Measurements from ENCODE around the gene RNF213.

RNF213 gene

DNA sequence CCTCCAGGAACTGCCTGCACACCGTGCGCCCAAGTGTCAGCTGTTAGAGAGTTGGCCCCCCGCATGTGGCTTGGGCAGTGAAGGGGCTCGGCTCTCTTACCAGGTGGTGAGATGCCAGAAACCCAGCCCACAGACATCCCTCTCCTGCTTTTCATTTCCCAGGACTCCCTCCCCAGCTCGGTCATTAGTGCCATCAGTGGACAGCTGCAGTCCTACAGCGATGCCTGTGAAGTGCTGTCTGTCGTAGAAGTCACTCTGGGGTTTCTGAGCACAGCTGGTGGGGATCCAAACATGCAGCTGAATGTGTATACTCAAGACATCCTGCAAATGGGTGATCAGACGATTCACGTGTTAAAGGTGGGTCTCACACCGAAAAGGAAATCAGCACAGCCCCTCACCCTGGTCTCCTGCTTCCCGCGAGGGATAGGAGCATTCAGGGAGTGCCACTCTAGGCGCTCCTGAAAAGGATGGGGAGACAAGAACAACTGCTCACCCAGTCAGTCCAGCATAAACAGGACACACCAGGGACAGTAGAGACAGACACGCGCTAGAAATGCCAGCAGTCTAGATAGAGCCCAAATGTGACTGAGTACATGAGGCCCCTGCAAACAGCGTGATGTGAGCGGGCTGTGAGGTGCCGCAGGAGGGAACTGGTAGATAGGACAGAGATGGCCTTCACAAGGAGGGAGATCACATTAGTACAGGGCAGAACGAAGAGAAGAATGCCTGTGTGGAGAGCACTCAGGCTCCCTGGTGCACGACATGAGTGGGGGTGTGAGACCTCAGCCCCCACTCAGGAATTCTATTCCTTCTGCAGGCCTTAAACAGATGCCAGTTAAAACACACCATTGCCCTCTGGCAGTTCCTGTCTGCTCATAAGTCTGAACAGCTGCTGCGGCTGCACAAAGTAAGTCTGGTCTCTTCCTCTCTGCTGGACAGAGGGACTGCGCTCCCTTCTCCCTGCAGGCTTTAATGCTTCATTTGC, 128.7 kb downstream of the RNF213 start:
- ChIA-PET CTCF (no interaction called here), POLR2A (no interaction called here)
- TF ChIP-seq ZFP37 (tag by site-specific recombination; IDR thresholded peaks at IDR 0.05) (no peak), ZNF175 (tag by site-specific recombination; IDR thresholded peaks at IDR 0.05) (no peak), RBAK (tag by site-specific recombination; IDR thresholded peaks at IDR 0.05) (no peak), YY2 (tag by site-specific recombination; IDR thresholded peaks at IDR 0.05) (no peak), ZFP69B (tag by site-specific recombination; IDR thresholded peaks at IDR 0.05) (no peak), ZNF302 (tag by site-specific recombination; IDR thresholded peaks at IDR 0.05; ENCODE audit: low read depth) (no peak), ZNF501 (tag by site-specific recombination; IDR thresholded peaks at IDR 0.05) (no peak)
- TF ChIP-seq, protein P1, sequence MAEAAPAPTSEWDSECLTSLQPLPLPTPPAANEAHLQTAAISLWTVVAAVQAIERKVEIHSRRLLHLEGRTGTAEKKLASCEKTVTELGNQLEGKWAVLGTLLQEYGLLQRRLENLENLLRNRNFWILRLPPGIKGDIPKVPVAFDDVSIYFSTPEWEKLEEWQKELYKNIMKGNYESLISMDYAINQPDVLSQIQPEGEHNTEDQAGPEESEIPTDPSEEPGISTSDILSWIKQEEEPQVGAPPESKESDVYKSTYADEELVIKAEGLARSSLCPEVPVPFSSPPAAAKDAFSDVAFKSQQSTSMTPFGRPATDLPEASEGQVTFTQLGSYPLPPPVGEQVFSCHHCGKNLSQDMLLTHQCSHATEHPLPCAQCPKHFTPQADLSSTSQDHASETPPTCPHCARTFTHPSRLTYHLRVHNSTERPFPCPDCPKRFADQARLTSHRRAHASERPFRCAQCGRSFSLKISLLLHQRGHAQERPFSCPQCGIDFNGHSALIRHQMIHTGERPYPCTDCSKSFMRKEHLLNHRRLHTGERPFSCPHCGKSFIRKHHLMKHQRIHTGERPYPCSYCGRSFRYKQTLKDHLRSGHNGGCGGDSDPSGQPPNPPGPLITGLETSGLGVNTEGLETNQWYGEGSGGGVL (tag by site-specific recombination; IDR thresholded peaks at IDR 0.05) = no peak
- TF ChIP-seq, protein P2, sequence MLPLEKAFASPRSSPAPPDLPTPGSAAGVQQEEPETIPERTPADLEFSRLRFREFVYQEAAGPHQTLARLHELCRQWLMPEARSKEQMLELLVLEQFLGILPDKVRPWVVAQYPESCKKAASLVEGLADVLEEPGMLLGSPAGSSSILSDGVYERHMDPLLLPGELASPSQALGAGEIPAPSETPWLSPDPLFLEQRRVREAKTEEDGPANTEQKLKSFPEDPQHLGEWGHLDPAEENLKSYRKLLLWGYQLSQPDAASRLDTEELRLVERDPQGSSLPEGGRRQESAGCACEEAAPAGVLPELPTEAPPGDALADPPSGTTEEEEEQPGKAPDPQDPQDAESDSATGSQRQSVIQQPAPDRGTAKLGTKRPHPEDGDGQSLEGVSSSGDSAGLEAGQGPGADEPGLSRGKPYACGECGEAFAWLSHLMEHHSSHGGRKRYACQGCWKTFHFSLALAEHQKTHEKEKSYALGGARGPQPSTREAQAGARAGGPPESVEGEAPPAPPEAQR (tag by site-specific recombination; IDR thresholded peaks at IDR 0.05) = no peak
- H3K4me1 ChIP-seq (ENCODE audit: control insufficient read depth, insufficient read depth, low read length) = no peaks in the 10 kb centered on the region
- H3K27ac ChIP-seq (ENCODE audit: extremely low read depth, low read depth, low read length) = no peak overlapping the region
- H3K4me3 ChIP-seq (ENCODE audit: low read depth, low read length) = no peak overlapping the region
- H3K36me3 ChIP-seq (ENCODE audit: control insufficient read depth in 2 of 2, insufficient read depth in 1 of 2, low read length in 2 of 2) = peaks cover 32 to 93% of the 10 kb centered on the region in 2 experiments
- H3K9me3 ChIP-seq (ENCODE audit: control insufficient read depth, insufficient read depth, low read depth, low read length) = no peaks in the 10 kb centered on the region

DNA sequence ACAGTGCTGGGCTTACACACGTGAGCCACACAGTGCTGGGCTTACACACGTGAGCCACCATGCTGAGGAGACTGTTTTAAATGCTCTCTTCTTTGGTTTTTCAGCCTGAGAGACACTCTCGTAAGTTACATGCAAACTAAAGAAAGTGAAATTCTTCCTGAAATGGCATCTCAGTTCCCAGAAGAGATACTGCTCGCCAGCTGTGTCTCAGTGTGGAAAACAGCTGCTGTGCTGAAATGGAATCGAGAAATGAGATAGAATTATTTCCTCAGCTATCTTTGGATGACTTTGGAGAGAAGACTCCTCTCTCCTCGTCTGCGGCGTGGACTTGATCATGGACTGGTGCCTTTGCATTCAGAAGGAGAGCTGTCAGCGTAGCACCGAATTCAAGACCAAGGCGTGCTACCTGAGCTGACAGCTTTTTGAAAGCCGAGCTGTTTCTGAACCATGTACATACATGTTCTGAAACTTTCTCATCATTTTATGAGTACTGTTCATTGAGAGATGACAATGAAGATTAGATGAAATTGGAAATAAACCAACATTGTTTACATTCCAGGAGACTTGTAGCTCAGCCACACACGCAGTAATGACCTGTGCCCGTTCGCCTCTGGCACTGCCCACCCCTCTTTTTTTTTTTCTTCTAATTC, 132.7 kb downstream of the RNF213 start:
- POLR2A ChIA-PET = interaction anchor here (1.0 kb wide), 1 partner anchor 41 kb away, joined by 3 read pairs; no protein-coding TSS in a partner anchor
- H3K27ac ChIP-seq (ENCODE audit: extremely low read depth, low read depth, low read length) = no peak overlapping the region
- TF ChIP-seq HOXD13 (CRISPR knock-in tag; IDR thresholded peaks at IDR 0.05; ENCODE audit: borderline replicate concordance) (no peak), ZNF16 (tag by site-specific recombination; IDR thresholded peaks at IDR 0.05; ENCODE audit: low read depth) (no peak), ZNF341 (tag by site-specific recombination; IDR thresholded peaks at IDR 0.05; ENCODE audit: low read depth) (no peak), ZNF629 (tag by site-specific recombination; IDR thresholded peaks at IDR 0.05) (no peak), ZBTB20 (tag by site-specific recombination; IDR thresholded peaks at IDR 0.05) (no peak), MEIS1 (CRISPR knock-in tag; IDR thresholded peaks at IDR 0.05; ENCODE audit: borderline replicate concordance) (no peak), ZNF416 (tag by site-specific recombination; IDR thresholded peaks at IDR 0.05) (no peak), KLF8 (tag by site-specific recombination; IDR thresholded peaks at IDR 0.05) (no peak), SP3 (tag by site-specific recombination; IDR thresholded peaks at IDR 0.05) (no peak), TSHZ1 (tag by site-specific recombination; IDR thresholded peaks at IDR 0.05; ENCODE audit: borderline replicate concordance) (no peak), FEZF1 (tag by site-specific recombination; IDR thresholded peaks at IDR 0.05) (no peak), TRIM28 (IDR thresholded peaks at IDR 0.05; ENCODE audit: borderline replicate concordance, low read length) (no peak), ZNF560 (tag by site-specific recombination; IDR thresholded peaks at IDR 0.05; ENCODE audit: borderline replicate concordance) (no peak), GLIS2 (tag by site-specific recombination; IDR thresholded peaks at IDR 0.05) (no peak)
- TF ChIP-seq, protein P1 (tag by site-specific recombination; IDR thresholded peaks at IDR 0.05) = no peak

More for the DNA sequence above, 132.7 kb downstream of the RNF213 start:
- Histone ChIP-seq H3K4me1 (ENCODE audit: control insufficient read depth, insufficient read depth, low read length) (no peaks in the 10 kb centered on the region), H3K36me3 (ENCODE audit: control insufficient read depth in 2 of 2, insufficient read depth in 1 of 2, low read length in 2 of 2) (peaks cover 22 to 67% of the 10 kb centered on the region in 2 experiments), H3K4me3 (ENCODE audit: low read depth, low read length) (no peak overlapping the region), H3K9me3 (ENCODE audit: control insufficient read depth, insufficient read depth, low read depth, low read length) (no peaks in the 10 kb centered on the region)
- CTCF ChIA-PET = interaction anchor here (0.5 to 0.6 kb wide), 2 partner anchors 11 to 34 kb away, joined by 3 to 4 read pairs; no protein-coding TSS in a partner anchor

All from HEK293 (cell line).